HepG2 (cell line): ENCODE measurements around the gene NHSL1. TPM values are rescaled to one million over a fixed set of nuclear protein-coding genes. Genes with fewer than 3 reads are reported as not detected.

Experiments used
- BRCA1 ChIP-seq: sonication (generic); formaldehyde crosslinking; IDR thresholded peaks from 2 replicates; pipeline ENCODE4 v1.4.0; 2020; ENCODE audit warnings: missing genetic modification reagents
- CAMTA2 ChIP-seq: sonication (generic); formaldehyde crosslinking; IDR thresholded peaks from 2 replicates; pipeline ENCODE4 v1.4.0; 2020; ENCODE audit warnings: mild to moderate bottlenecking, missing genetic modification reagents, borderline replicate concordance
- CEBPG ChIP-seq: IDR thresholded peaks from 2 replicates; pipeline ENCODE4 v1.6.1; 2016
- CHCHD3 ChIP-seq: sonication (generic); formaldehyde crosslinking; IDR thresholded peaks from 2 replicates; pipeline ENCODE4 v1.8.0; 2022; ENCODE audit warnings: mild to moderate bottlenecking, missing genetic modification reagents, moderate library complexity
- CHD2 ChIP-seq: IDR thresholded peaks from 2 replicates; pipeline ENCODE4 v1.6.1; 2011; ENCODE audit warnings: low read depth, low read length, improper control_type of control experiment
- KLF11 ChIP-seq: IDR thresholded peaks from 2 replicates; pipeline ENCODE4 v1.6.1; 2016; ENCODE audit warnings: missing compliant biosample characterization
- MAFF ChIP-seq: IDR thresholded peaks from 2 replicates; pipeline ENCODE4 v1.6.1; 2011; ENCODE audit warnings: low read depth, low read length, improper control_type of control experiment
- MAFG ChIP-seq: sonication (generic); formaldehyde crosslinking; IDR thresholded peaks from 2 replicates; pipeline ENCODE4 v1.5.1; 2020; ENCODE audit warnings: mild to moderate bottlenecking, missing genetic modification reagents
- NCOA5 ChIP-seq: sonication (generic); formaldehyde crosslinking; IDR thresholded peaks from 2 replicates; pipeline ENCODE4 v1.4.0; 2020; ENCODE audit warnings: missing genetic modification reagents
- RAD51 ChIP-seq: fragments of 450-650 bp; IDR thresholded peaks from 2 replicates; pipeline ENCODE4 v1.6.1; 2016; ENCODE audit warnings: borderline replicate concordance
- SNAPC2 ChIP-seq: sonication (generic); formaldehyde crosslinking; IDR thresholded peaks from 2 replicates; pipeline ENCODE4 v1.8.1; 2022; ENCODE audit warnings: mild to moderate bottlenecking, missing genetic modification reagents
- SOX13 ChIP-seq, 3 experiments: fragments of 450-650 bp in 1 of 3; sonication (generic) in 1 of 3; formaldehyde crosslinking in 1 of 3; IDR thresholded peaks in 2 of 3; conservative IDR thresholded peaks in 1 of 3; 2 replicates each; pipeline versions ENCODE4 v1.5.0 to v1.6.1; 2016 to 2020; ENCODE audit warnings: antibody characterized with exemption in 1 of 3, mild to moderate bottlenecking in 1 of 3, missing compliant biosample characterization in 1 of 3, missing genetic modification reagents in 1 of 3, moderate library complexity in 1 of 3
- THYN1 ChIP-seq: sonication (generic); formaldehyde crosslinking; IDR thresholded peaks from 2 replicates; pipeline ENCODE4 v1.8.1; 2023; ENCODE audit warnings: low read depth, mild to moderate bottlenecking, moderate library complexity, missing genetic modification reagents, borderline replicate concordance
- ZNF24 ChIP-seq: fragments of 450-650 bp; IDR thresholded peaks from 2 replicates; pipeline ENCODE4 v1.6.1; 2017; ENCODE audit warnings: antibody characterized with exemption, mild to moderate bottlenecking
- ZNF292 ChIP-seq: sonication (generic); formaldehyde crosslinking; IDR thresholded peaks from 2 replicates; pipeline ENCODE4 v1.8.1; 2022; ENCODE audit warnings: mild to moderate bottlenecking, low read depth, missing genetic modification reagents, borderline replicate concordance
- ZNF329 ChIP-seq: sonication (generic); formaldehyde crosslinking; IDR thresholded peaks from 2 replicates; pipeline ENCODE4 v1.9.0; 2021; ENCODE audit warnings: low read depth, mild to moderate bottlenecking, missing genetic modification reagents
- ZNF441 ChIP-seq: sonication (generic); formaldehyde crosslinking; IDR thresholded peaks from 2 replicates; pipeline ENCODE4 v1.7.0; 2021; ENCODE audit warnings: missing genetic modification reagents, borderline replicate concordance
- ZNF501 ChIP-seq: sonication (generic); formaldehyde crosslinking; IDR thresholded peaks from 2 replicates; pipeline ENCODE4 v1.5.1; 2020; ENCODE audit warnings: mild to moderate bottlenecking, moderate library complexity, missing genetic modification reagents
- ZNF577 ChIP-seq: sonication (generic); formaldehyde crosslinking; IDR thresholded peaks from 2 replicates; pipeline ENCODE4 v1.4.0; 2020; ENCODE audit warnings: mild to moderate bottlenecking, low read depth, missing genetic modification reagents, borderline replicate concordance
- ZNF788 ChIP-seq: sonication (generic); formaldehyde crosslinking; IDR thresholded peaks from 2 replicates; pipeline ENCODE4 v1.5.0; 2020; ENCODE audit warnings: mild to moderate bottlenecking, missing genetic modification reagents, borderline replicate concordance
- ZSCAN9 ChIP-seq: IDR thresholded peaks from 2 replicates; pipeline ENCODE4 v1.6.1; 2016; ENCODE audit warnings: borderline replicate concordance
- polyA plus RNA-seq, 8 experiments: library from polyadenylated mRNA; depleted of rRNA in 3 of 8; stranded (reverse) in 7 of 8; unstranded in 1 of 8; fragments of >200 nt; fragmentation: Illumina TruSeq in 4 of 8; extraction: Trizol in 4 of 8; gene quantifications; 2 replicates each; pipeline versions ENCODE4 v1.2.1 to v1.2.3, GENCODE V29; 2011 to 2016; ENCODE audit warnings: low read depth in 4 of 8, missing spikeins in 1 of 8, mixed read lengths in 1 of 8; ENCODE audit not compliant: insufficient read depth in 1 of 8
- total RNA-seq, 5 experiments: library from RNA; depleted of rRNA; stranded (reverse); fragments of >200 nt; fragmentation: Illumina TruSeq; extraction: Trizol; gene quantifications; 2 replicates each; pipeline ENCODE4 v1.2.3, GENCODE V29; 2016; ENCODE audit warnings: low read depth in 1 of 5
- TF ChIP-seq, protein P1 (sequence below): sonication (generic); formaldehyde crosslinking; IDR thresholded peaks from 2 replicates; pipeline ENCODE4 v1.4.0; 2020; ENCODE audit warnings: missing genetic modification reagents
- TF ChIP-seq, protein P2 (sequence below): sonication (generic); formaldehyde crosslinking; IDR thresholded peaks from 2 replicates; pipeline ENCODE4 v1.5.0; 2020; ENCODE audit warnings: missing genetic modification reagents, mild to moderate bottlenecking, borderline replicate concordance
- TF ChIP-seq, protein P3 (sequence below): sonication (generic); formaldehyde crosslinking; IDR thresholded peaks from 2 replicates; pipeline ENCODE4 v1.8.1; 2023; ENCODE audit warnings: mild to moderate bottlenecking, missing genetic modification reagents
- TF ChIP-seq, protein P4 (sequence below): sonication (generic); formaldehyde crosslinking; conservative IDR thresholded peaks from 2 replicates; pipeline ENCODE4 v1.4.0; 2020; ENCODE audit warnings: missing genetic modification reagents
- TF ChIP-seq, protein P5 (sequence below): IDR thresholded peaks from 2 replicates; pipeline ENCODE4 v1.6.1; 2016; ENCODE audit warnings: low read depth, borderline replicate concordance

Gene NHSL1
- total and polyA plus RNA-seq, 2 of the 13 experiments (the other 11 are each of a cell fraction or from before 2014, with no cell fraction given), result 24.9 to 53.6 TPM

DNA sequence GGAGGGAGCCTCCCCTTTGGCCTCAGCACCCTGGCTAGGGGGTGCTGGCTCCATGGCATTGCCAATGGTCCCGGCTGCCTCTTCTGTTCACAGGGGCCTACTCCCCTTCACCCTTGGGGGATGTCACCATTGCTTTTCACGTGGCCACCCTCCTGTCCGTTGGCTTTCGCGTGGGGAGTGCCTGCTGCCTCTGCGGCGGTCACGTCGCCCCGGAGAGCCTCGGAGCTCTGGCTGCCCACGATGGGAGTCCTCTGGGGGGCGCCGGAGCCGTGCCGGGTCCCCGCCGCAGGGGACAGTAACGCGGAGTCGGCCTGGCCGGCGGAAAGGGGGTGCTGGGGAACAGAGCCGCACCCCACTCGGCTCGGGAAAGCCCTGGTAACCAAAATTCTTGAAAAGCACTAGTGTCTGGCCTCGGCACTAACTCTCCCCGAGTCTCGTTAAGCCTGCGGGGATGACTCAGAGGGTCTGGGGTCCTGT is 95.9 kb downstream of the NHSL1 start (continued):
- TF ChIP-seq MAFF (no peak), BRCA1 (CRISPR knock-in tag) (no peak), CAMTA2 (CRISPR knock-in tag) (0 out of 2 replicates have a peak, but pooled peaks have one; percentile 3), ZNF788 (CRISPR knock-in tag) (no peak), ZNF577 (CRISPR knock-in tag) (no peak), CHD2 (no peak), ZSCAN9 (no peak), SNAPC2 (no peak), MAFG (CRISPR knock-in tag) (no peak), ZNF329 (CRISPR knock-in tag) (no peak), NCOA5 (CRISPR knock-in tag) (no peak), CEBPG (no peak), ZNF24 (no peak), ZNF292 (no peak), ZNF441 (CRISPR knock-in tag) (no peak), ZNF501 (CRISPR knock-in tag) (peak; percentile 62; the same call in 1 of the 2 replicates), CHCHD3 (CRISPR knock-in tag) (0 out of 2 replicates have a peak, but pooled peaks have one; percentile 59), THYN1 (CRISPR knock-in tag) (no peak), KLF11 (CRISPR knock-in tag) (no peak; the same call in 1 of the 2 replicates), SOX13 (IDR thresholded peaks at IDR 0.05) (no peak), SOX13 (CRISPR knock-in tag; conservative IDR thresholded peaks at IDR 0.05 in 1 of 2, IDR thresholded peaks at IDR 0.05 in 1 of 2) (peak in 1 of 2 experiments; percentile 23; a peak in 1 of 4 replicates), RAD51 (no peak)
- TF ChIP-seq, protein P1, sequence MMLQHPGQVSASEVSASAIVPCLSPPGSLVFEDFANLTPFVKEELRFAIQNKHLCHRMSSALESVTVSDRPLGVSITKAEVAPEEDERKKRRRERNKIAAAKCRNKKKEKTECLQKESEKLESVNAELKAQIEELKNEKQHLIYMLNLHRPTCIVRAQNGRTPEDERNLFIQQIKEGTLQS, result no peak
- TF ChIP-seq, protein P2, sequence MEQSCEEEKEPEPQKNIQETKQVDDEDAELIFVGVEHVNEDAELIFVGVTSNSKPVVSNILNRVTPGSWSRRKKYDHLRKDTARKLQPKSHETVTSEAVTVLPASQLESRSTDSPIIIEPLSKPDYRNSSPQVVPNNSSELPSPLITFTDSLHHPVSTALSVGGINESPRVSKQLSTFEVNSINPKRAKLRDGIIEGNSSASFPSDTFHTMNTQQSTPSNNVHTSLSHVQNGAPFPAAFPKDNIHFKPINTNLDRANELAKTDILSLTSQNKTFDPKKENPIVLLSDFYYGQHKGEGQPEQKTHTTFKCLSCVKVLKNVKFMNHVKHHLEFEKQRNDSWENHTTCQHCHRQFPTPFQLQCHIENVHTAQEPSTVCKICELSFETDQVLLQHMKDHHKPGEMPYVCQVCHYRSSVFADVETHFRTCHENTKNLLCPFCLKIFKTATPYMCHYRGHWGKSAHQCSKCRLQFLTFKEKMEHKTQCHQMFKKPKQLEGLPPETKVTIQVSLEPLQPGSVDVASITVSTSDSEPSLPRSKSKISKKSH, result no peak; the same call in 1 of the 2 replicates
- TF ChIP-seq, protein P3, sequence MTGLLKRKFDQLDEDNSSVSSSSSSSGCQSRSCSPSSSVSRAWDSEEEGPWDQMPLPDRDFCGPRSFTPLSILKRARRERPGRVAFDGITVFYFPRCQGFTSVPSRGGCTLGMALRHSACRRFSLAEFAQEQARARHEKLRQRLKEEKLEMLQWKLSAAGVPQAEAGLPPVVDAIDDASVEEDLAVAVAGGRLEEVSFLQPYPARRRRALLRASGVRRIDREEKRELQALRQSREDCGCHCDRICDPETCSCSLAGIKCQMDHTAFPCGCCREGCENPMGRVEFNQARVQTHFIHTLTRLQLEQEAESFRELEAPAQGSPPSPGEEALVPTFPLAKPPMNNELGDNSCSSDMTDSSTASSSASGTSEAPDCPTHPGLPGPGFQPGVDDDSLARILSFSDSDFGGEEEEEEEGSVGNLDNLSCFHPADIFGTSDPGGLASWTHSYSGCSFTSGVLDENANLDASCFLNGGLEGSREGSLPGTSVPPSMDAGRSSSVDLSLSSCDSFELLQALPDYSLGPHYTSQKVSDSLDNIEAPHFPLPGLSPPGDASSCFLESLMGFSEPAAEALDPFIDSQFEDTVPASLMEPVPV (CRISPR knock-in tag), result no peak
- TF ChIP-seq, protein P4, sequence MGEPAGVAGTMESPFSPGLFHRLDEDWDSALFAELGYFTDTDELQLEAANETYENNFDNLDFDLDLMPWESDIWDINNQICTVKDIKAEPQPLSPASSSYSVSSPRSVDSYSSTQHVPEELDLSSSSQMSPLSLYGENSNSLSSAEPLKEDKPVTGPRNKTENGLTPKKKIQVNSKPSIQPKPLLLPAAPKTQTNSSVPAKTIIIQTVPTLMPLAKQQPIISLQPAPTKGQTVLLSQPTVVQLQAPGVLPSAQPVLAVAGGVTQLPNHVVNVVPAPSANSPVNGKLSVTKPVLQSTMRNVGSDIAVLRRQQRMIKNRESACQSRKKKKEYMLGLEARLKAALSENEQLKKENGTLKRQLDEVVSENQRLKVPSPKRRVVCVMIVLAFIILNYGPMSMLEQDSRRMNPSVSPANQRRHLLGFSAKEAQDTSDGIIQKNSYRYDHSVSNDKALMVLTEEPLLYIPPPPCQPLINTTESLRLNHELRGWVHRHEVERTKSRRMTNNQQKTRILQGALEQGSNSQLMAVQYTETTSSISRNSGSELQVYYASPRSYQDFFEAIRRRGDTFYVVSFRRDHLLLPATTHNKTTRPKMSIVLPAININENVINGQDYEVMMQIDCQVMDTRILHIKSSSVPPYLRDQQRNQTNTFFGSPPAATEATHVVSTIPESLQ (CRISPR knock-in tag), result no peak
- TF ChIP-seq, protein P5, sequence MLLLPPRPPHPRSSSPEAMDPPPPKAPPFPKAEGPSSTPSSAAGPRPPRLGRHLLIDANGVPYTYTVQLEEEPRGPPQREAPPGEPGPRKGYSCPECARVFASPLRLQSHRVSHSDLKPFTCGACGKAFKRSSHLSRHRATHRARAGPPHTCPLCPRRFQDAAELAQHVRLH (CRISPR knock-in tag), result no peak
